Choroid plexus epithelial cell (primary cell): Measurements from ENCODE around the gene SLC38A11.
A peak's percentile ranks its signal among the peaks of the same experiment; 100 is the strongest.

Experiments used
- DNase-seq: peaks from one replicate; pipeline ENCODE4 v3.0.0-alpha.2; 2010; ENCODE audit warnings: low read depth
- H3K4me3 ChIP-seq: 2 replicates; pipeline ENCODE4 v1.5.1; 2011; ENCODE audit warnings: low read depth, mild to moderate bottlenecking, control low read depth, low read length, moderate library complexity
- CTCF ChIP-seq: conservative IDR thresholded peaks from 2 replicates; pipeline ENCODE4 v1.5.1; 2011; ENCODE audit warnings: low read depth, mild to moderate bottlenecking, control low read depth, inconsistent platforms, low read length, moderate library complexity

Gene SLC38A11

GRCh38 chr2:164920430-164920829, 34.9 kb downstream of the SLC38A11 start:
- DNase-seq, result peak; percentile 97
- H3K4me3 ChIP-seq, result peak overlapping the region; percentile 33
- no peak for TF ChIP-seq CTCF

GRCh38 chr2:164917296-164917903, 37.9 kb downstream of the SLC38A11 start:
- TF ChIP-seq CTCF, result peak; percentile 75
- no peak overlapping the region for H3K4me3 ChIP-seq
- DNase-seq, result peak; percentile 81

GRCh38 chr2:164915566-164915965, 39.8 kb downstream of the SLC38A11 start:
- TF ChIP-seq CTCF, result no peak
- no peak for DNase-seq
- H3K4me3 ChIP-seq, result no peak overlapping the region

GRCh38 chr2:164913640-164914350, 41.5 kb downstream of the SLC38A11 start:
- peak; percentile 70 for DNase-seq
- peak; percentile 48 for TF ChIP-seq CTCF
- no peak overlapping the region for H3K4me3 ChIP-seq

- DNase-seq, result no peak
- H3K4me3 ChIP-seq, result no peak overlapping the region
- TF ChIP-seq CTCF, result no peak
These were observed 42.3 kb downstream of the SLC38A11 start for GRCh38 chr2:164913011-164913410.

GRCh38 chr2:164911832-164912231, 43.5 kb downstream of the SLC38A11 start:
- H3K4me3 ChIP-seq, result no peak overlapping the region
- DNase-seq, result no peak
- TF ChIP-seq CTCF, result no peak
